ENCODE data around the gene CFAP97D1.

DNA sequence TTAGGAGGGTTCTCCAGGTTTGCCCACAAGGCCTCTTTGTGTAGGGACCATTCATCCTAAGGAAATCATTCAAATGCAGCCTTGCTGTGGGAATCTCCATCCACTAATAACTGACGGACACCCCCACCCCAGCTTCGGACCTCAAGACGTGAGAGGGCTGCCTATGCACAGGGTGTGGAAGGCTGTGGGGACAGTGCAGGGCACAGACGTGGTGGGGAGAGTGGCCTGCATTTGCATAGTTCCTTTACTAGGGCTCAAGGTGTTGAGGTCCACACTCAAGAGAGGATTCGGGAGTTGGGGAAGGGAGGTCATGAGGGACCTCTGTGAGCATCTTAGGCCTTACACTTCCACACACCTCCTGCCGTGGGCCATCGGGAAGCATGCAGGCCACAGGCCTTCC is 11.3 kb upstream of the CFAP97D1 start:
- TF ChIP-seq POLR2AphosphoS5 (IDR thresholded peaks at IDR 0.05; ENCODE audit: low read depth, low read length) (no peak), TAF1 (IDR thresholded peaks at IDR 0.05; ENCODE audit: borderline replicate concordance, insufficient read depth, low read length) (no peak), SIN3A (IDR thresholded peaks at IDR 0.05; ENCODE audit: borderline replicate concordance, insufficient read depth, low read length) (no peak)
- TF ChIP-seq, protein P1, sequence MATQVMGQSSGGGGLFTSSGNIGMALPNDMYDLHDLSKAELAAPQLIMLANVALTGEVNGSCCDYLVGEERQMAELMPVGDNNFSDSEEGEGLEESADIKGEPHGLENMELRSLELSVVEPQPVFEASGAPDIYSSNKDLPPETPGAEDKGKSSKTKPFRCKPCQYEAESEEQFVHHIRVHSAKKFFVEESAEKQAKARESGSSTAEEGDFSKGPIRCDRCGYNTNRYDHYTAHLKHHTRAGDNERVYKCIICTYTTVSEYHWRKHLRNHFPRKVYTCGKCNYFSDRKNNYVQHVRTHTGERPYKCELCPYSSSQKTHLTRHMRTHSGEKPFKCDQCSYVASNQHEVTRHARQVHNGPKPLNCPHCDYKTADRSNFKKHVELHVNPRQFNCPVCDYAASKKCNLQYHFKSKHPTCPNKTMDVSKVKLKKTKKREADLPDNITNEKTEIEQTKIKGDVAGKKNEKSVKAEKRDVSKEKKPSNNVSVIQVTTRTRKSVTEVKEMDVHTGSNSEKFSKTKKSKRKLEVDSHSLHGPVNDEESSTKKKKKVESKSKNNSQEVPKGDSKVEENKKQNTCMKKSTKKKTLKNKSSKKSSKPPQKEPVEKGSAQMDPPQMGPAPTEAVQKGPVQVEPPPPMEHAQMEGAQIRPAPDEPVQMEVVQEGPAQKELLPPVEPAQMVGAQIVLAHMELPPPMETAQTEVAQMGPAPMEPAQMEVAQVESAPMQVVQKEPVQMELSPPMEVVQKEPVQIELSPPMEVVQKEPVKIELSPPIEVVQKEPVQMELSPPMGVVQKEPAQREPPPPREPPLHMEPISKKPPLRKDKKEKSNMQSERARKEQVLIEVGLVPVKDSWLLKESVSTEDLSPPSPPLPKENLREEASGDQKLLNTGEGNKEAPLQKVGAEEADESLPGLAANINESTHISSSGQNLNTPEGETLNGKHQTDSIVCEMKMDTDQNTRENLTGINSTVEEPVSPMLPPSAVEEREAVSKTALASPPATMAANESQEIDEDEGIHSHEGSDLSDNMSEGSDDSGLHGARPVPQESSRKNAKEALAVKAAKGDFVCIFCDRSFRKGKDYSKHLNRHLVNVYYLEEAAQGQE (IDR thresholded peaks at IDR 0.05; ENCODE audit: insufficient read depth in 1 of 2, low read depth in 2 of 2, low read length in 2 of 2) = no peak

All from PFSK-1 (cell line).